ENCODE measurements around the gene PWP2.
"Not testable (repeated sequence)": the region's sequence is repeated elsewhere in the genome, so short reads cannot be mapped to it uniquely, and the experiment has no call there.

Gene PWP2

GRCh38 chr21:44094832-44095231 is 12.4 kb upstream of the PWP2 start:
- no peak for DNase-seq (ENCODE audit: low read depth)
- H3K4me3 ChIP-seq (ENCODE audit: control insufficient read depth, low read depth, low read length), result no peak overlapping the region
- TF ChIP-seq CTCF (conservative IDR thresholded peaks at IDR 0.05; ENCODE audit: control insufficient read depth, insufficient read depth, low read depth, low read length), result no peak

GRCh38 chr21:44098507-44098906 is 8.7 kb upstream of the PWP2 start:
- DNase-seq (ENCODE audit: low read depth); H3K4me3 ChIP-seq (ENCODE audit: control insufficient read depth, low read depth, low read length): not testable (repeated sequence)

GRCh38 chr21:44098964-44099363 is 8.2 kb upstream of the PWP2 start:
- H3K4me3 ChIP-seq (ENCODE audit: control insufficient read depth, low read depth, low read length); DNase-seq (ENCODE audit: low read depth): not testable (repeated sequence)

GRCh38 chr21:44107589-44107988 is 390 bp downstream of the PWP2 start:
- H3K4me3 ChIP-seq (ENCODE audit: control insufficient read depth, low read depth, low read length); DNase-seq (ENCODE audit: low read depth): not testable (repeated sequence)

GRCh38 chr21:44113702-44114371 is 6.6 kb downstream of the PWP2 start:
- DNase-seq (ENCODE audit: low read depth); H3K4me3 ChIP-seq (ENCODE audit: control insufficient read depth, low read depth, low read length): not testable (repeated sequence)

- H3K4me3 ChIP-seq (ENCODE audit: control insufficient read depth, low read depth, low read length); DNase-seq (ENCODE audit: low read depth): not testable (repeated sequence)
Observed at GRCh38 chr21:44122131-44122530, 14.9 kb downstream of the PWP2 start.

- not testable (repeated sequence) for H3K4me3 ChIP-seq (ENCODE audit: control insufficient read depth, low read depth, low read length); DNase-seq (ENCODE audit: low read depth)
Observed at GRCh38 chr21:44127827-44128226, 20.6 kb downstream of the PWP2 start.

- not testable (repeated sequence) for DNase-seq (ENCODE audit: low read depth)
- H3K4me3 ChIP-seq (ENCODE audit: control insufficient read depth, low read depth, low read length), result peak overlapping the region; percentile 19
Observed at GRCh38 chr21:44133715-44134057, 26.5 kb downstream of the PWP2 start.

- not testable (repeated sequence) for H3K4me3 ChIP-seq (ENCODE audit: control insufficient read depth, low read depth, low read length); DNase-seq (ENCODE audit: low read depth)
Observed at GRCh38 chr21:44134732-44135131, 27.5 kb downstream of the PWP2 start.

- not testable (repeated sequence) for H3K4me3 ChIP-seq (ENCODE audit: control insufficient read depth, low read depth, low read length); DNase-seq (ENCODE audit: low read depth)
Observed at GRCh38 chr21:44138039-44138438, 30.8 kb downstream of the PWP2 start.

- not testable (repeated sequence) for DNase-seq (ENCODE audit: low read depth); H3K4me3 ChIP-seq (ENCODE audit: control insufficient read depth, low read depth, low read length)
Observed at GRCh38 chr21:44139787-44140551, 32.8 kb downstream of the PWP2 start.

GRCh38 chr21:44140552-44140932 is 33.3 kb downstream of the PWP2 start:
- H3K4me3 ChIP-seq (ENCODE audit: control insufficient read depth, low read depth, low read length); DNase-seq (ENCODE audit: low read depth): not testable (repeated sequence)

- DNase-seq (ENCODE audit: low read depth); H3K4me3 ChIP-seq (ENCODE audit: control insufficient read depth, low read depth, low read length): not testable (repeated sequence)
Observed at GRCh38 chr21:44142470-44142869, 35.3 kb downstream of the PWP2 start.

GRCh38 chr21:44143380-44143779 is 36.2 kb downstream of the PWP2 start:
- DNase-seq (ENCODE audit: low read depth); H3K4me3 ChIP-seq (ENCODE audit: control insufficient read depth, low read depth, low read length): not testable (repeated sequence)

GRCh38 chr21:44143996-44144395 is 36.8 kb downstream of the PWP2 start:
- DNase-seq (ENCODE audit: low read depth); H3K4me3 ChIP-seq (ENCODE audit: control insufficient read depth, low read depth, low read length): not testable (repeated sequence)

GRCh38 chr21:44144784-44145602 is 37.8 kb downstream of the PWP2 start:
- H3K4me3 ChIP-seq (ENCODE audit: control insufficient read depth, low read depth, low read length); DNase-seq (ENCODE audit: low read depth): not testable (repeated sequence)

- DNase-seq (ENCODE audit: low read depth); H3K4me3 ChIP-seq (ENCODE audit: control insufficient read depth, low read depth, low read length): not testable (repeated sequence)
Observed at GRCh38 chr21:44145616-44146015, 38.4 kb downstream of the PWP2 start.

- H3K4me3 ChIP-seq (ENCODE audit: control insufficient read depth, low read depth, low read length); DNase-seq (ENCODE audit: low read depth): not testable (repeated sequence)
Observed at GRCh38 chr21:44147108-44147507, 39.9 kb downstream of the PWP2 start.
